Measurements from ENCODE around the gene HBS1L.
"Not testable (repeated sequence)": the region's sequence is repeated elsewhere in the genome, so short reads cannot be mapped to it uniquely, and the experiment has no call there.

HBS1L gene

GRCh38 chr6:135073756-135074393 is 19.3 kb upstream of the HBS1L start:
- no peak for DNase-seq

- DNase-seq: no peak
These were observed 18.6 kb upstream of the HBS1L start for GRCh38 chr6:135073217-135073616.

- no peak for DNase-seq
These were observed 18.1 kb upstream of the HBS1L start for GRCh38 chr6:135072753-135073152.

- DNase-seq: no peak
These were observed 16.9 kb upstream of the HBS1L start for GRCh38 chr6:135071541-135071940.

- DNase-seq: no peak
These were observed 13.3 kb upstream of the HBS1L start for GRCh38 chr6:135067911-135068310.

- DNase-seq: no peak
These were observed 12.2 kb upstream of the HBS1L start for GRCh38 chr6:135066806-135067205.

- no peak for DNase-seq
These were observed 11.8 kb upstream of the HBS1L start for GRCh38 chr6:135066397-135066796.

GRCh38 chr6:135064586-135064985 is 10.0 kb upstream of the HBS1L start:
- DNase-seq: no peak

- no peak for DNase-seq
These were observed 9.3 kb upstream of the HBS1L start for GRCh38 chr6:135063926-135064325.

- DNase-seq: no peak
These were observed 8.1 kb upstream of the HBS1L start for GRCh38 chr6:135062735-135063134.

GRCh38 chr6:135060076-135060475 is 5.5 kb upstream of the HBS1L start:
- no peak for DNase-seq

- not testable (repeated sequence) for DNase-seq
These were observed 3.7 kb upstream of the HBS1L start for GRCh38 chr6:135058299-135058698.

- no peak for DNase-seq
These were observed 2.0 kb upstream of the HBS1L start for GRCh38 chr6:135056632-135057031.

GRCh38 chr6:135054226-135054568 is 425 bp downstream of the HBS1L start:
- DNase-seq: no peak

GRCh38 chr6:135053406-135053805 is 1.2 kb downstream of the HBS1L start:
- no peak for DNase-seq

GRCh38 chr6:135052939-135053338 is 1.7 kb downstream of the HBS1L start:
- no peak for DNase-seq

- DNase-seq: no peak
These were observed 5.7 kb downstream of the HBS1L start for GRCh38 chr6:135048915-135049314.

- DNase-seq: no peak
These were observed 7.3 kb downstream of the HBS1L start for GRCh38 chr6:135047336-135047735.

- no peak for DNase-seq
These were observed 7.7 kb downstream of the HBS1L start for GRCh38 chr6:135046912-135047311.

- DNase-seq: no peak
These were observed 10.0 kb downstream of the HBS1L start for GRCh38 chr6:135044639-135045038.

GRCh38 chr6:135043846-135044245 is 10.8 kb downstream of the HBS1L start:
- no peak for DNase-seq

GRCh38 chr6:135043364-135043763 is 11.3 kb downstream of the HBS1L start:
- DNase-seq: no peak

- DNase-seq: no peak
These were observed 16.3 kb downstream of the HBS1L start for GRCh38 chr6:135038335-135038734.

GRCh38 chr6:135037541-135037940 is 17.1 kb downstream of the HBS1L start:
- no peak for DNase-seq

GRCh38 chr6:135036731-135037420 is 17.7 kb downstream of the HBS1L start:
- no peak for DNase-seq

Data from CD4-positive, alpha-beta T cell treated with Interleukin-17A for 4 hours (primary cell).